ENCODE measurements around the gene PLEKHM2. TPM values are rescaled to one million over a fixed set of nuclear protein-coding genes. Genes with fewer than 3 reads are reported as not detected.
A peak's percentile ranks its signal among the peaks of the same experiment; 100 is the strongest.

Gene PLEKHM2
- total RNA-seq, 1 experiment from 2014 or later = 46.1 TPM

- DNase-seq (ENCODE audit: low spot score) = no peak
- in situ Hi-C loops (cut with HindIII; ENCODE audit: low sequenced_read_pairs) = no loop called here
Measured at GRCh38 chr1:15764269-15764764, 80.2 kb downstream of the PLEKHM2 start.

- no peak for DNase-seq (ENCODE audit: low spot score)
- in situ Hi-C loops (cut with HindIII; ENCODE audit: low sequenced_read_pairs) = no loop called here
Measured at GRCh38 chr1:15764890-15765289, 80.8 kb downstream of the PLEKHM2 start.

- peak; percentile 66 for DNase-seq (ENCODE audit: low spot score)
- in situ Hi-C loops (cut with HindIII; ENCODE audit: low sequenced_read_pairs) = no loop called here
Measured at GRCh38 chr1:15765495-15766194, 81.5 kb downstream of the PLEKHM2 start.

- no peak for DNase-seq (ENCODE audit: low spot score)
- in situ Hi-C loops (cut with HindIII; ENCODE audit: low sequenced_read_pairs) = no loop called here
Measured at GRCh38 chr1:15767941-15768340, 83.8 kb downstream of the PLEKHM2 start.

- in situ Hi-C loops (cut with HindIII; ENCODE audit: low sequenced_read_pairs) = no loop called here
- no peak for DNase-seq (ENCODE audit: low spot score)
Measured at GRCh38 chr1:15768388-15768787, 84.3 kb downstream of the PLEKHM2 start.

GRCh38 chr1:15770313-15770962 lies 86.3 kb downstream of the PLEKHM2 start:
- no peak for DNase-seq (ENCODE audit: low spot score)
- in situ Hi-C loops (cut with HindIII; ENCODE audit: low sequenced_read_pairs) = no loop called here

DNA sequence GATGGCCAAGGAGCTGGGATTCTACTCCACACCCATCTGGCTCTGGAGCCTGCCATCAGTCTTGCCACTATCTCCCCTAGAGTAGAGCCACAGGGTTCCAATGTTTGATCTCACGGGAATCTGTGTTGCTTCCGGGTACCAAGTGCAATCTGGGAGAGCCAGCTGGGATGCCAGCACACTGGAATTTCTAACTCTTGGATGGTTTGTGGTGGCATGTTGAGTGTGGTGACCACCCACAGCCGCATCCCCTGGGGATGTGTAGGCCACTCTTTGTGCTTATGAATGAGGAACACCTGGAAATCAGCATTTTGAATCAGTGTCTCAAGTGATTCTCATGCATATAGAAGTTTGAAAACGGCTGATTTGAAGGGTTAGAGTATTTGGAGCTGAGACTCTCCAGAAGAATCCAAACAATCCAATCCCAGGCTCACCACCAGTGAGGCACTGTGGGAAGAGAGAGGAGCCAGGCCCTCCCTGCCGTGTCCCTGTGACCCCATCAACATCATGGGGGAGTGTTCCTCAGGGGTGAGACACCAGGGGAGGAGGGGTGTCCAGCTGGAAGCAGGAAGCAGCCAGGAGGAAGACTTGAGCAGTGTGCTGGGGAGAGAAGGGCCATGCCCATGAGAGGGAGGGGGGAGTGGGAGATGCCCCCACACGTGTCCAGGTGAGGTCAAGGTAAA lies 87.9 kb downstream of the PLEKHM2 start:
- DNase-seq (ENCODE audit: low spot score) = no peak
- in situ Hi-C loops (cut with HindIII; ENCODE audit: low sequenced_read_pairs) = no loop called here

DNA sequence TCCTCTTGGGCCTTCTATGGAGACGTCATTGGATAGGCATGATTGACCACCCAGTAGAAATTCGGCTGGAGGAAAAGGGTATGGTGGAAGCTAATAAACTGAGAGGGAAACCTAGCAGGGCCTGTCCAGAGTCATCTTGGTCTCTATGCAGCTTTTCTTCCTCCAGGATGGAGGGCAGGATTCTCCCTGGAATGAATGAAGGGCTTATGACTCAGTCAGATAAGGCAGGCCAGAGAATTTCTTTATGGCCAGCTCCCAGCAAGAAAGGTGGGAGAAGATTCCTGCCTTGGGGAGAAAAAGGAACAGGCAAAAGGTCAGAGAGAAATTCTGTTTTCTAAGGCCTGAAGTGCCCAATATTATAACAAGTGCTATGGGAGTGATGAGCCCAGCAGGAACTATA lies 91.6 kb downstream of the PLEKHM2 start:
- in situ Hi-C loops (cut with HindIII; ENCODE audit: low sequenced_read_pairs) = no loop called here
- no peak for DNase-seq (ENCODE audit: low spot score)

- in situ Hi-C loops (cut with HindIII; ENCODE audit: low sequenced_read_pairs) = no loop called here
- DNase-seq (ENCODE audit: low spot score) = no peak
Measured at GRCh38 chr1:15777909-15778707, 94.0 kb downstream of the PLEKHM2 start.

Other genes starting within 250 kb of the PLEKHM2 start
- gene CTRC, start 245.9 kb upstream of the PLEKHM2 start, total RNA-seq (2014; rRNA removed; shearing (Covaris generic)) = not detected in 2 replicates
- gene CELA2A, start 227.6 kb upstream of the PLEKHM2 start, total RNA-seq (2014; rRNA removed; shearing (Covaris generic)) = not detected in 2 replicates
- gene CELA2B, start 208.2 kb upstream of the PLEKHM2 start, total RNA-seq (2014; rRNA removed; shearing (Covaris generic)) = not detected in 2 replicates
- gene CASP9, start 160.1 kb upstream of the PLEKHM2 start, total RNA-seq (2014; rRNA removed; shearing (Covaris generic)) = 12.3 and 15.6 TPM in 2 replicates
- gene DNAJC16, start 157.5 kb upstream of the PLEKHM2 start, total RNA-seq (2014; rRNA removed; shearing (Covaris generic)) = 3.4 and 19.1 TPM in 2 replicates
- 2.0 and 2.6 TPM in 2 replicates for gene AGMAT, start 99.3 kb upstream of the PLEKHM2 start, total RNA-seq (2014; rRNA removed; shearing (Covaris generic))
- gene DDI2, start 66.9 kb upstream of the PLEKHM2 start, total RNA-seq (2014; rRNA removed; shearing (Covaris generic)) = 6.5 and 9.9 TPM in 2 replicates
- gene SLC25A34, start 51.9 kb downstream of the PLEKHM2 start, total RNA-seq (2014; rRNA removed; shearing (Covaris generic)) = 0.75 TPM in 1 of 2 replicates, not detected in the other
- not detected in 2 replicates for gene TMEM82, start 58.2 kb downstream of the PLEKHM2 start, total RNA-seq (2014; rRNA removed; shearing (Covaris generic))
- gene FBLIM1, start 74.5 kb downstream of the PLEKHM2 start, total RNA-seq (2014; rRNA removed; shearing (Covaris generic)) = 18.6 and 41.7 TPM in 2 replicates
- gene UQCRHL, start 123.3 kb downstream of the PLEKHM2 start, total RNA-seq (2014; rRNA removed; shearing (Covaris generic)) = 6.0 and 6.8 TPM in 2 replicates
- 1.5 and 2.4 TPM in 2 replicates for gene SPEN, start 163.4 kb downstream of the PLEKHM2 start, total RNA-seq (2014; rRNA removed; shearing (Covaris generic))

Measured in G401 (cell line).